RWPE2 (cell line): ENCODE measurements around the gene ZDHHC3.

Experiments
- ATAC-seq: fragments of 200-7000 bp; cut with Tn5 transposase; 3 replicates; pipeline ENCODE4 v1.9.1; 2021; ENCODE audit warnings: low read depth
- DNase-seq: peaks from one replicate; pipeline ENCODE4 v3.0.0-alpha.2; 2020; ENCODE audit warnings: low spot score
- H3K27ac ChIP-seq: fragments of 450-650 bp; 2 replicates; pipeline ENCODE4 v1.5.1; 2017; ENCODE audit warnings: mild to moderate bottlenecking; ENCODE audit not compliant: poor library complexity, severe bottlenecking
- H3K27me3 ChIP-seq: fragments of 250-450 bp; sonication (Bioruptor Pico); 2 replicates; pipeline ENCODE4 v1.5.1; 2021; ENCODE audit warnings: mild to moderate bottlenecking, moderate library complexity; ENCODE audit not compliant: insufficient read depth, poor library complexity, severe bottlenecking
- H3K36me3 ChIP-seq: fragments of 250-450 bp; sonication (Bioruptor Pico); 2 replicates; pipeline ENCODE4 v1.5.1; 2020; ENCODE audit warnings: low read depth, mild to moderate bottlenecking, moderate library complexity
- H3K4me1 ChIP-seq: fragments of 250-450 bp; sonication (Bioruptor Pico); 2 replicates; pipeline ENCODE4 v1.5.1; 2021; ENCODE audit warnings: mild to moderate bottlenecking, moderate library complexity; ENCODE audit not compliant: insufficient read depth, poor library complexity, severe bottlenecking
- H3K4me3 ChIP-seq: fragments of 250-450 bp; sonication (Bioruptor Pico); 2 replicates; pipeline ENCODE4 v1.5.1; 2021; ENCODE audit warnings: mild to moderate bottlenecking, moderate library complexity; ENCODE audit not compliant: severe bottlenecking
- H3K9me3 ChIP-seq: fragments of 250-450 bp; sonication (Bioruptor Pico); 2 replicates; pipeline ENCODE4 v1.5.1; 2021; ENCODE audit warnings: mild to moderate bottlenecking, moderate library complexity; ENCODE audit not compliant: severe bottlenecking
- TF ChIP-seq, protein P1 (sequence below): fragments of 450-650 bp; IDR thresholded peaks from one replicate; pipeline ENCODE4 v1.5.1; 2017; ENCODE audit warnings: mild to moderate bottlenecking, moderate library complexity; ENCODE audit not compliant: poor library complexity, severe bottlenecking

Gene ZDHHC3

GRCh38 chr3:44929782-44930181 is 46.2 kb downstream of the ZDHHC3 start:
- peaks cover 81% of the 10 kb centered on the region for H3K36me3 ChIP-seq
- H3K4me3 ChIP-seq, result no peak overlapping the region
- no peaks in the 10 kb centered on the region for H3K4me1 ChIP-seq
- no peak for DNase-seq
- no peak for ATAC-seq
- no peaks in the 10 kb centered on the region for H3K9me3 ChIP-seq
- TF ChIP-seq, protein P1, sequence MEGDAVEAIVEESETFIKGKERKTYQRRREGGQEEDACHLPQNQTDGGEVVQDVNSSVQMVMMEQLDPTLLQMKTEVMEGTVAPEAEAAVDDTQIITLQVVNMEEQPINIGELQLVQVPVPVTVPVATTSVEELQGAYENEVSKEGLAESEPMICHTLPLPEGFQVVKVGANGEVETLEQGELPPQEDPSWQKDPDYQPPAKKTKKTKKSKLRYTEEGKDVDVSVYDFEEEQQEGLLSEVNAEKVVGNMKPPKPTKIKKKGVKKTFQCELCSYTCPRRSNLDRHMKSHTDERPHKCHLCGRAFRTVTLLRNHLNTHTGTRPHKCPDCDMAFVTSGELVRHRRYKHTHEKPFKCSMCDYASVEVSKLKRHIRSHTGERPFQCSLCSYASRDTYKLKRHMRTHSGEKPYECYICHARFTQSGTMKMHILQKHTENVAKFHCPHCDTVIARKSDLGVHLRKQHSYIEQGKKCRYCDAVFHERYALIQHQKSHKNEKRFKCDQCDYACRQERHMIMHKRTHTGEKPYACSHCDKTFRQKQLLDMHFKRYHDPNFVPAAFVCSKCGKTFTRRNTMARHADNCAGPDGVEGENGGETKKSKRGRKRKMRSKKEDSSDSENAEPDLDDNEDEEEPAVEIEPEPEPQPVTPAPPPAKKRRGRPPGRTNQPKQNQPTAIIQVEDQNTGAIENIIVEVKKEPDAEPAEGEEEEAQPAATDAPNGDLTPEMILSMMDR, result no peak
- H3K27ac ChIP-seq, result no peak overlapping the region
- no peaks in the 10 kb centered on the region for H3K27me3 ChIP-seq

- Histone ChIP-seq H3K27me3 (no peaks in the 10 kb centered on the region), H3K9me3 (no peaks in the 10 kb centered on the region), H3K27ac (no peak overlapping the region), H3K4me1 (no peaks in the 10 kb centered on the region), H3K4me3 (no peak overlapping the region), H3K36me3 (peaks cover 62% of the 10 kb centered on the region)
- TF ChIP-seq, protein P1, result no peak
- no peak for DNase-seq
- ATAC-seq, result no peak
Observed at GRCh38 chr3:44927371-44927770, 48.6 kb downstream of the ZDHHC3 start.

GRCh38 chr3:44926921-44927320 is 49.1 kb downstream of the ZDHHC3 start:
- H3K36me3 ChIP-seq, result peaks cover 58% of the 10 kb centered on the region
- DNase-seq, result no peak
- H3K27ac ChIP-seq, result no peak overlapping the region
- no peak for ATAC-seq
- H3K9me3 ChIP-seq, result no peaks in the 10 kb centered on the region
- H3K4me3 ChIP-seq, result no peak overlapping the region
- H3K4me1 ChIP-seq, result no peaks in the 10 kb centered on the region
- TF ChIP-seq, protein P1, result no peak
- no peaks in the 10 kb centered on the region for H3K27me3 ChIP-seq

GRCh38 chr3:44926172-44926571 is 49.8 kb downstream of the ZDHHC3 start:
- TF ChIP-seq, protein P1, result no peak
- H3K4me3 ChIP-seq, result no peak overlapping the region
- no peaks in the 10 kb centered on the region for H3K27me3 ChIP-seq
- peaks cover 53% of the 10 kb centered on the region for H3K36me3 ChIP-seq
- ATAC-seq (no peak), DNase-seq (no peak)
- no peaks in the 10 kb centered on the region for H3K9me3 ChIP-seq
- H3K4me1 ChIP-seq, result no peaks in the 10 kb centered on the region
- no peak overlapping the region for H3K27ac ChIP-seq

DNA sequence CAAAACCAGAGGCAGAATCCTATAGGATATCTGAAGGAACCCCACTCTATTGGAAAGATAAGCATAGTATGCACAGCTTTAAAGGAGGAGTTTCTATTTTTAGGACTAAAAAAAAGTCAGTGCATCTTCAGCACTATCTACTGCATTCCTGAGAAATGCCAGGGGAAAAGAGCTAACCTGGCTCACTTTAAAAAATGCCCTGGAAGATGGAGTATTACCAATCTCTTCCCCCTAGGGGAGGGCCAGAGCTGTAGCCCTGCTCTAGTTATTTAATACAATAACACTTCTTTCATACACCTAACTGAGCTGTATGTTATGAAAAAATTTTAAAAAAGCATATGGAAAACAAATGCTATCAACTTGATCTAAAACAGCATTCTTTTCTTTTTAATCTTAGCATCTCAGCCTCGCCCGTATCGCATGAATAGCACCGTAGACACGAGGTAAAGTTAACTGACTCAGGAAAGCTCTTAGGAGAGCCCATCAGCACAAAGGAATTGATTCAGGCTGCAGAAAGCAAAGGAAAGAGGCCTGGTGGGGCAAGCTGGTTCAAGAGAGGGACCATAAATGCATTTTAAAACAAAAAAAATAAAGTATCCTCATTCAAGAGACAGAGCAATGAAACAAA is 51.4 kb downstream of the ZDHHC3 start:
- H3K9me3 ChIP-seq, result no peaks in the 10 kb centered on the region
- DNase-seq, result no peak
- H3K27ac ChIP-seq, result no peak overlapping the region
- no peak for ATAC-seq
- TF ChIP-seq, protein P1, result no peak
- no peaks in the 10 kb centered on the region for H3K4me1 ChIP-seq
- peaks cover 45% of the 10 kb centered on the region for H3K36me3 ChIP-seq
- H3K4me3 ChIP-seq, result no peak overlapping the region
- no peaks in the 10 kb centered on the region for H3K27me3 ChIP-seq
